ENCODE data around the gene HIVEP1. TPM values are rescaled to one million over a fixed set of nuclear protein-coding genes. Genes with fewer than 3 reads are reported as not detected.

The HIVEP1 gene
- total RNA-seq, 1 experiment from 2014 or later: 7.0 TPM

DNA sequence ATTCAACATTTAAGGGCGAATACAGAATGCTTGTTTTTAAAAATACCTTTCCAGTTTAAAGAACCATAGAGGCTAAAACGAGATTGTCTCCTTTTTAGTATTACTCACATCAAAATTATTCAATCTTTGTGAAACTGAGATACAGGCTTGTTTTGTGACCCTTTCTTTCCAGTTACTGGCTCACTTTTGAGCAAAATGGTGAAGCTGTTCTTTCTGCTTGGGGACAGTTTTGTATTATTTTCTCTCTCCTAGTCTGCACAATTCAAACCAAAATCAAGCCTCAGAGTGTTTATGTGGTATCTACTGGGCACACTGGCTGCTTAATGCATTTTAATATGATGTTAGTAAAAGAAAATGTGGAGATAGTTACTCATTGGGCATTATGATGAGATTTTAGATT lies 36.5 kb downstream of the HIVEP1 start:
- no peak for DNase-seq (ENCODE audit: low spot score)

DNA sequence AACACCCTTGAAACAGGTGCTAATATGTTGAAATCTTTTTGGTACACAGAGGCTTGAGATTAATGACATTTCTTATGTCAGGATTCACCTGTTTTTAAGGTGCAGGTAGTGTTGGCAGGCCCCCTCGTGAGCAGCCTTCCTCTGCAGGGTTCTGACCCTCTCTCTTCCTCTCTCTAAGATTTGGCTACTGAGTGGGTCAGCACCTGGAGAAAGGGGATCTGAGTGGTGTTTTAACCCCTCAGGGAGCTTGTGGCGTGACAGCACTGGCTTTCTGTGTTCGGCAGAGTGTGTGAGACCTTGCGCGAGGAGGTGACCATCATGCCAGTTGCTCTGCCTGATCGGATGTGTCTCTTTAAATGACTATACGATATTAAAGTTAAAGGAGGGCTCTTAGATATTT lies 37.1 kb downstream of the HIVEP1 start:
- DNase-seq (ENCODE audit: low spot score): no peak

DNA sequence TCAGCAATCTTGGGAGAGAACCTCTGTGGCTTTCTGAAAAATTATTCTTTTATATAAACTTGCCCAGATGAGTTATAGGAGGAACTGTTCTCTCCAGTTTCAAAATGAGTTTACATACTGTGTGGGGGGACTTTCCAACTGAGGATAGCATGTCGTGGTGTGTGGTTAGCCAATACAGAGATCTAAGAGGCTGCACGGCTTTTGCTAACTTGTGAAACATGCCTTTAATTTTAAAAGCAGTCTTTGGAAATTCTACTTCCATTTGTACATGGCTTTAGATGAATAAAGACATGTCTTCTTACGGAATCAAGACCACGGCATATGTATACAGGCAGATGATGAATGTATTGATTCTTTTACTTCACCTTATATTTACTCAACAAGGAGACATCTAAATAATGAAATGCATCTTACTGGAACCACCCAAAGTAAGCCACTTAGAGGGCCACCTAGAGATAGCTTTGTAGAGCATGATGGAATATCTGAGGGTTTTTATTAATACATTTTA lies 39.8 kb downstream of the HIVEP1 start:
- no peak for DNase-seq (ENCODE audit: low spot score)

DNA sequence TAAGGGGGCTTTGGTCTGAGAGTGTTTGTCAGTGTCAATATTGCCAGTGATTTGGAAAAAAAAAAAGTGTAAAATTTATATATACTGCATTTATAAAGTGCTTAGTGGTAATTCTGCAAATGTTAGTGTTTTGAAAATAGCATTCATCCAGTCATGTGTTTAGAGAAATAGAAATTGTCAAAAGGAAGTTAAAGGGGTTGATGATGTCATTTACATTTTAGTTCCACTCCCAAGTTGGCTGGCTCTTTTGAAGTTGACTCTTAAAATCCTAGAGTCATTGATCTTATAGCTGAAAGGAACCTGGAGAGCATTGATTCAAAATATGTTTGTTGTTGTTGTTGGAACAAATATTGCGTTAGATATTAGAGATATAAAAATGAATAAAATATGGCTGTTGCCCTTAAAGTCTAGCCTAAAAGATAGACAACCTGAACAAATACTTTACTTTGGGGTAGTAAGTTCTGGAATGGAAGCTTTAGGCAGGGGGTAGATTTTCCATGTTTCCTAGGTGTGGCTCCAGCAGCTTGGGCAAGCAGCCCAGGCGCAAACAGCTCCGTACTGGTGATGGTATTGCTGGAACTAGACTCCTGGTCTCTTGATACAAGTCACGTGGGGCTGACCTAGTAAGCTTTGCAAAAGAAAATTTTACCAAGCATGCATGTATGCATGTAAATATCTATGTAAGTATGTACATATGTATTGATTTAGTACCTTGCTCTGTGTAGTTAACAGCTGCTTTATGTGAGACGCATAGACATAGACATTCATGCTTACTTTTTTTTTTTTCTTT lies 46.3 kb downstream of the HIVEP1 start:
- DNase-seq (ENCODE audit: low spot score): no peak

DNA sequence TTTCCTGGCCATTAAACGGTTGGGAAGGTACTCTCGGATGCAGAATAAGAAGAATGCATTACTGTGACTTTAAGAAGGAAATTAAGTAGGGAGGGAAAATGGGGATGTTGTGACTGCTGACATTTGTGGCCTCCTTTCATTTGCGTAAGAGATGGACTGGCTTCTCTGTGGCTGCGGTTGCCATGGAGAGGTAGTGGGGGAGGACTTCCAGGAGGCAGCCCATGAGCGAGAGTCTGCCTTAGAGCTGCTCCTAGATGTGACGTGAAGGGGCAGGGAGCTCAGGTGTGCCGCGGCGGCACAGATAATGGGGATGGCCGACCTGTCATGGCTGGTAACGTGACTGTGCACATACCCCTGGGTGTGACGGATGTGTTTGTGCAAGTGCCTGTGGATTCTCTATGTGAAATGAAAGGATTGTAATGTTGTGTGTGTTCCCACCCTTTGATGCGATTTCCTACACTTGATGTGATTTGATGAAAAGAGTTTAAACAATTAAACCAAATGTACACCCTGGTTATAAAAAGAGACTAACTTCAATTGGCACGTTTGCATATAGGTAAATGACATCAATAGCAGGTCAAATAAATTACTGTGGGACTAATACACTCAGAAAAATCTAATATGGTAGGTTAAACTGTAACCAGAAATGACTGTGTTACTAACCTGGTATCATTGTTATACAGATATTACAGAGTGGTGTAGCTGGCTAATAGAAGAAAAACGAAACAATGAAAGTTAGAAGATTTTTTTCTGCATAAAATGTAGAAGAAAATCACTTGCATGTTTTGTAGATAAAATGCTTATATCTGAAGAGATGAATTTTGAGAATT lies 48.9 kb downstream of the HIVEP1 start:
- DNase-seq (ENCODE audit: low spot score): peak; percentile 36

DNA sequence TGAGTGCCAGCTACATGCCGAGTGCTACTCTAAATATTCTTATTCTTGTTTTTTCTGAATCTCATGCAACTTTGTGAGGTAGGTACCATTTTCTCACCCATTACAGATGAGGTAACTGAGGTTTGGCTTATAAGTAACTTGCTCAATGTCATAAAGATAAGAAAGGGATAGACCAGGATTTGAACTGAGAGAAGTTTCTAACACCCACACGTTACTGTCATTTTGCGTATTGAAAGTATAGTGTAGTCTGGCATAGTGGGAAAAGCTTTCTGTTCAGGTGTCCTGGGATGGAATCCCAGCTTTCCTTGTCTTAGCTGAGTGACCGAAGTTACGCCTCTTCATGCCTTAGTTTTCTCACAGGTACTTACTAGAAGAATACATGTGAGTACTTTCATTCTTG lies 50.5 kb downstream of the HIVEP1 start:
- no peak for DNase-seq (ENCODE audit: low spot score)

DNA sequence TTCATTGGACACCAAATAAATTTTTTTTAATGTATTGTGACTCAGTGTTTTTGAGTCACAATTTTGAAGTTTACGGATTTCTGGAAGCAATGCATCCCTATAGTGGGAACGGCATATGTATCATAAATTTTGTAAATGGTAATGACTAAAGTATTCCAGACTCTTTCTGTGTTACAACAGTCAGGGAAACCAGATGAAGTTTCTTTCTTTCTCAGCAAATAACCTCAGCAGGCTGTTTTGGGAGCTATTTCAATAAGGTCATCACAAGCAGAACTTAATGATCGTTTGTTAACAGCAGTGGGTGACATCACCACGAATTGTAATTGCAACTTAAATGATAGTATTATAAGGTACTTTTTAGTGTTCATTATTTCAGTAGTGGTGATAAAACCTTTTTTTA lies 52.0 kb downstream of the HIVEP1 start:
- no peak for DNase-seq (ENCODE audit: low spot score)

DNA sequence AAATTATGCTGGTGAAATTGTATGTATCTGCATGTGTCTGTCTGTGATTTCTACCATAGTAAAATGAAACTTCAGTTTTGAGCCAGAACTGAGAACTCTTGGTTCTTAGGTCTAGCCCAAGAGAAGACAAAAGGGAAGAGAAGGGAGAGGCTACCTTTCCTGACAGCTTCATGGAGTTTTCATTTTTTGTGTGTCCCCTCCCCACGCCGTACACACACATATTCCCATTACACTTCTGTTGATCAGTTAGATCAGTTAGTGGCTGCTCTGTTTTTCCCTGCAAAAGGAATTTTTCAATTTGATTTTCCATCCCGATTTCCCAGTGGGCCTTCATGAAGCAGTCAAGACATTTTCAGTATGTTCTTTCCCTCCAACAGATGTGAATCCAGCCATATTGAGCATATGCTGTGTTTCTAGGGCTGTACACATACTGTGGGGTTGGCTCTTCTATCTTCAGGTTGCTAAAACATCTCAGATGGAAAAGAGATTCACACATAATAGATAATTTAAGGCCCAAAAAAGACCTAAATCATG lies 52.5 kb downstream of the HIVEP1 start:
- no peak for DNase-seq (ENCODE audit: low spot score)

DNA sequence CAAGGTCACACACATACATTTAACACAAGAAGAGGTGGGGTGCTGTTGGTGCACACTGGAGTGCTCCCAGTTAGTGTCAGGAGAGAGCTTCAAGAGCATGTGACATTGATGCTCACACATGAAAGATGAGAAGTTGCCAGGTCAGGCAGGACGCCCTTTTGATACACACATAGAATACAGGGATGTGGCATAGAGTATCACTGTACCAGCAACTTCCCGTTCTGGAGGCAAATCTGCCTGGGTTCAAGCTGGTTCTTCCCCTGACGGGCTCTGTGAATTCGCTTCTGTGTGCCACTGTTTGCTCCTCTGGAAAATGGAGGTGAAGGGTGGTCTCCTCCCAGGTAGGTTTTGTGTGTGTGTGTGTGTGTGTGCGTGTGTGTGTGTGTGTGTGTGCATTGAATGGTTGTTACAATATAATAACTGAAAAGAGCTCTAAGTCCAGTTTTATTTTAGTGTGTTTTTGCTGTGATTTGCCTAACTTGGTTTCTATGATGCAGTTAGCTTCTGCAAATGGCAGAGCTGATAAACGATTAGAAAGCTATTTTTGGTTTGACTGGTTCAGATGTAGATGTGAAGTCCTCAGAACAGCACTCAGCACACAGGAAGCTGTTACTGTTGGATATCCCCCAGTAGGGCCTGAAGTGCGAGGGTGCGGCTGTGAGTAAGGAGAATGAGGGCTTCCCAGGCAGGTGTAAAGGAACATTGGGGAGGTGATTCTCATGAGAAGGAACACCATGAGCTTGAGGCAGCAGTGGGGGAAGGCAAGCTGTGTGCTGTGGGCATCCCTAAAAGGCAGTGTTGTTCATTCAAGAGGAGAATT lies 53.4 kb downstream of the HIVEP1 start:
- DNase-seq (ENCODE audit: low spot score): no peak

DNA sequence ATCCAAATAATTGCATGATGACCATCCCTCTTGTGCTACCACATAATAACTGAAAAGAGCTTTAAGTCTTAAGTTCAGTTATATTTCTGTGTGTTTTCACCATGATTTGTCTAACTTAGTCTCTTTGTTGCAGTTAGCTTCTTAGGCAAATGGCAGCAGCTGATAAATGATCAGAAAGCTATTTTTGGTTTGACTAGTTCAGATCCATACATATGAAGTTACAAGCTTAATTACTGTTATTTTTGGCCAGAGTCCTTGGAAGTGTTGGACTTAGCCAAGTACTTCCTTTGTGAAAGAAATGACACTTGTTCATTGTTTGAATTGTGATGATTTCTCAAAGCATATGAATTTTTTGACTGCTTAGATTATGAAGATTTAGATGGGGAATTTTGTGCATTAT lies 54.2 kb downstream of the HIVEP1 start:
- no peak for DNase-seq (ENCODE audit: low spot score)

DNA sequence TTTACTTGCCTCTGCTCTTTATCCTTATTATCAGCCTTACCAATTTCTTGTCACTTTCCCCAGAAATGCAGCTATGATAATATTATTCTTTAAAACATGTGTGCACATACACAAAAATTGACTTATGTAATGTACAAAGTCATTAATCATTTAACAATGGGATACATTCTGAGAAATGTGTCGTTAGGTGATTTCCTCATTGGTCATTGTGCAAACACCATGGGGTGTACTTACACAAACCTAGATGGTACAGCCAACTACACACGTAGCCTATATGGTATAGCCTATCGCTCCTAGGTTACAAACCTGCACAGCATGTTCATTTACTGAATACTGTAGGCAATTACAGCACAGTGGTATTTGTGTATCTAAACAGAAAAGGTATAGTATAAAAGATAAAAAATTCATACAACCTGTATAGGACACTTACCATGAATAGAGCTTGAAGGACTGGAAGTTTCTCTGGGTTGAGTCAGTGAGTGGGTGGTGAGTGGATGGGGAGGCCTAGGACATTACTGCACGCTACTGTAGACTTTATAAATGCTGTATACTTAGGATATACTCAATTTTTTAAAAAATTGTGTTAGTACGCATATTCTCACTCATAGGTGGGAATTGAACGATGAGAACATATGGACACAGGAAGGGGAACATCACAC lies 56.9 kb downstream of the HIVEP1 start:
- peak; percentile 30 for DNase-seq (ENCODE audit: low spot score)

DNA sequence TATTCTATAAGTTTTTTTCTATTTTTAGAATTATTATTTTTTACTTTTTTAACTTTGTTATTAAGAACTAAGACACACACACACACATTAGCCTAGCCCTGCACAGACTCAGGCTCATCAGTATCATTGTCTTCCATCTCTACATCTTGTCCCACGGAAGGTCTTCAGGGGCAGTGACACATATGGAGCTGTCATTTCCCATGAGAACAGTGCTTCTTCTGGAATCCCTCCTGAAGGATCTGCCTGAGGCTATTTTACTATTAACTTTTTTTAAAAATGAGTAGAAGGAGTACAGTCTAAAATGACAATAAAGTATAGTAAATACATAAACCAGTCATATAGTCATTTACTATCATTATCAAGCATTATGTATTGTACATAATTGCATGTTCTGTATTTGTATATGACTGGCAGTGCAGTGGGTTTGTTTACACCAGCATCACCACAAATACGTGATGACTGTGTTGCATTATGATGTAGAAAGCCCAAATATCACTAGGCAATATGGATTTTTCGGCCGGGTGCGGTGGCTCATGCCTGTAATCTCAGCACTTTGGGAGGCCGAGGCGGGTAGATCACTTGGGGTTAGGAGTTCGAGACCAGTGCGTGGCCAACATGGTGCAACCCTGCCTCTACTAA lies 57.9 kb downstream of the HIVEP1 start:
- no peak for DNase-seq (ENCODE audit: low spot score)

DNA sequence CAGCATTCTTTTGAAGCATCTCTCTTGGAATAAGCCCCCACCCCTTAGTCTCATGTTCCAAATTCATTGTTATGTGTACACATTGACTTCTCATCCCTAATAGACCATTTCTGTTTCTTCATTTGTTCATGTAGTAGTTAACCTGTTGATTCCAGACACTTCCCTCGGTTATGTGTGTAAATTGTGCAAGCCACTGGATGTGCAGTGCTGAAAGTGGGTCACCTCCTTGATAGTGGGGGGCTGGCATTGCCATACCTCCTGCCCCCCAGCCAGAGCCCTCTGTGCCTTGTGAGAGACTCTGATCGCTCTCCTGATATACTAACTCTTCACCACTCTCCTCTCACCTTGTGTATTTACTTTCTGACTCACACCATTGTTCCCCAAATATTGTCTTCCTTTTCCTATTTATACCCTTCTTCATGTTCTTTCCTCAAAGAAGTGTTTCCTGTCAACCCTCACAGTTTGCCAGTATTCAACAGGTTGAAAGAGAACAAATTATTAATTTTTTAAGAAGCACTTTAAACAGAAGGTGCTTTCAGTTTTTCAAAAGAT lies 59.0 kb downstream of the HIVEP1 start:
- peak; percentile 12 for DNase-seq (ENCODE audit: low spot score)

DNA sequence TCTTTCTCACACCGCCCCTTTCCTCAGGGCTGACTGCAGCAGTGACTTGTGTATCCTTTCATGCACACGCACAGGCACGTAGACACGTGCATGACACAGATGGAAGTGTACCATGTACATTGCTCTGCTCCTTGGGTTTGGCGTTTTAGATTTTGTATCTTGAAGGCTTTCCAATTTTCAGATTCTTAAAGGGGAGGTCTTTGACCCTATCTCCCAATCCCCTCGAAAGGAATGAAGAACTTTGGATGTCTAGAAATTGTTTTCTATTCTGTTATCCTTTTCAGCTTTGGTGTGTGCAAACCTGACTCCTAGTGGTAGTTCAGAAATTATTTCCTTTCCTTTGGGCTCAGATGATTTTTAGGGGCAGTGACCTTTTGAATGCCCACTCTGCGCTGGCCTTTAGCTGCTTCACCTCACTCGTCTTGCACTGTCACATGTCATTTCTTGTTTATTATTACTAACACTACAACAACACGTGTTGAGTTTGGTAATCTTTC lies 63.0 kb downstream of the HIVEP1 start:
- DNase-seq (ENCODE audit: low spot score): peak; percentile 12

DNA sequence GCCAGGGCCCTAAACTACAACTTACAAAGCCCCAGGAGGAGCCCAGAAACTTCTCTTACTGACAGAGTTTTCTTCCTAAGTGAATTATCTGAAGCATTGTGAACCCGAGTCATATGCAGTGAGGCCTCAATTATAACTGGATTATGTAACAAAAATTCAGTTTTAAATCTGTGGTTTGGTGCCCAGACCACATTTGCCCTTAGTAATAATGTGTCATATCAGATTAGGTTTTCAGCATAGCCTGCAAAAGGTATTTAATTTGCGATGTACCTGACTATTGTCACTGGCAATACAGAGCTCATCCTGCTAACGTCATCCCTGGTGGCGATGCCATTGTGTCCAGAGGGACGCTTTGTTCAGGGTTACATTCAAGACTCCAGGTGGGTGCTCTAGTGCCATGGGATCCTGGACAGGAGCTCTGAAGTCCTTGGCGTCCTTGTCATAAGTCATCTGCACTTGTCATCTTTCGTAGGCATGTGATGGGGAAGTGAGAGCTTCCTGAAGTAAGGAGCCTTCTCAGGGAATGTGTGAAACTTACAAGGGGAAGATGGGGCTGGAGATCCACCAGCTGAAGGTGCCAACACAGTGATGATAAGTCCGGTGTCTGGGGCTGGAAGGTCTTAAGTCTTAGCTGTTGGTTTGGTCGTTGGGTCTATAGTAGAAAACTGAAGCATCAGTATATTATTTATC lies 65.1 kb downstream of the HIVEP1 start:
- DNase-seq (ENCODE audit: low spot score): no peak

DNA sequence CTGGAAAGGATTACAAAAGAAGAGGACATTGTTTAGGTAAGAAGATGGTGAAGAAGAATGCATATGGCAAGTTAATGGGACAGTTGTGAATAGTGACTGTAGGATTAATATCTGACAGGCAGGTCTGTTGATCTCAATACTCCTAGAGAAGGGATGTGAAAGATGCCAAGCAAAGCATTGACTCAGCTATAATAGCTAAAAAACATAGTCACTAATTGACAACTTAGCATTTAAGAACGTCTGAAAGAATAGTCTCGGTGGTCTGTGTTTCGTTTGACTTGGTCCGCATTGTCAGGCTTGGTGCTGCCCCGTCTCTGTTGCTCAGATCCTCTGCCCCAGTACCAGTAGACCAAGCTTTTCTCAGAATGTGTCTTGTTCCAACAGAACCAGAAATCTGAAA lies 65.9 kb downstream of the HIVEP1 start:
- no peak for DNase-seq (ENCODE audit: low spot score)

DNA sequence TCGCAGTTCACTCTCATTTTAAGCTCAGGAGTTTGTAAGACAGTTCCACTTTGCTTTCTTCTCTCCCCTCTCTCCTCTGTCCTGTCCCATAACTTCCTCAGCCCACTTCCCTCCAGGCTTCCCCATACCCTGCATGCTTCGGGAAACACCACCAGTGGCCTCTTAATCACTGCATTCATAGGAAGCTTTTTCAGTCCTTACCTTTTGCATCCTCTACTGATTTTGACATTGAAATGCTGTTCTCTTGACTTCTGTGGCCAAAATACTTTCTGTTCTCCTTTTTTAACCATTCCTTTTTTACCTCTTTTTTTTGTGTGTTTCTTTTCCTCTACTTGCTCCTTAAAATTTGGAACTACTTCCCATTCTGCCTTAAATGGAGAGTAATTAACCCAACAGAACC lies 69.7 kb downstream of the HIVEP1 start:
- DNase-seq (ENCODE audit: low spot score): no peak

DNA sequence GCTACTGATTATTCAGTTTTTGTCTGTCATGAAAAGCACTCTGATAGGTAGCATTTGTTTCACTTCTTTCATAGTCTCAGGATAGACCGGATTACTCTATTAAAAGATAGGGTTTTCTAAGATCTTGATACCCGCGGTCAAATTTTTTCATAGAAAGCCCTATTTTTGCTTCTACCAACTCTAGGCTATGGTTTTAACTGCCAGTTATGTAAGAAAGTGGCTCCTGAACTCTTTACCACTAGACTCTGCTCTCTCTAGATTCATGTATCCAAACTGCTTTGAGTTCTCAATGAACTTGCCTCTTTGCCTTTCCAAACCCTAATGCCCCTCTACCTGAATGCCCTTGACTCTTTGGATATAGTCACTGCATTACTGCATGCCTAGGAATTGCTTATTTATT lies 70.3 kb downstream of the HIVEP1 start:
- DNase-seq (ENCODE audit: low spot score): no peak

DNA sequence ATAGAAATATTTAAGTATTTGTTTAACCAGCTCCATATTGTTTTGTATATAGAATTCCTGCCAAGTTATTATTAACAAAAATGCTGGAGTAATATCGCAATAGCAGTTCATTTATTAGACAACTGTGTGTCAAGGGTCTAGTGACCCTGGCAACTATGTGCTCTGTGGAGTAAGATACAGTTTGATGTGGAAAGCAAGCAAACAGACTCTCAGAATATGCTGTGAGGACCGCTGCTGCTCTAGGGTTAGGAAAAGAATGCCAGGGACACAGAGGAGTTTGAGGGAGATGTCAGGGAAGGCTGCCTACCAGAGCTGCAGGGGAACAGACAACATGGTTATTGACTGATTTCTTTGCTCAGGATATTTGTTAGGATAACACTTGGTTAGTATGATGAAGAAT lies 71.2 kb downstream of the HIVEP1 start:
- no peak for DNase-seq (ENCODE audit: low spot score)

DNA sequence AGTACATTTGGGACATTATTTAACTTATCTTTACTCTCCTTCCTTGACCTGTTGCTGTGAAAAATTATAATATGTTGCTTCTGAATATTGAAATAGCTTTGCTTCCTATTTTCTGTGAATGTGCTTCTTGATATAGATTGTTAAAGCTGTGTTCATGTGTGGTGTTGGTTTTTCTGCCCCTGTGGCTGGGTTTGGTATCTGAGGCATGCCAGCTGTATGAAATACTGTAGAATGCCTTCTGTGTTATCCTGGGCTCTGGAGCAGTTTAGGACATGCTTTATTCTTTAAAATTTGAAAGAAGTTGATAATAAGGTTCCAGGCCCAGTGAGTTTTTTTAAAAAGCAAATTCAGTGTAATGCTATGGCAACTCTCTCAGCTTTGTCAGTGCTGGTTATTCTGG lies 71.7 kb downstream of the HIVEP1 start:
- DNase-seq (ENCODE audit: low spot score): no peak
